Activated CD8-positive, alpha-beta T cell treated with anti-CD3 and anti-CD28 coated beads, Interleukin-2, amount 10 ng/mL, durations not matched to agents 7 days and 5 days (primary cell): ENCODE measurements around the gene FUT3. TPM values are rescaled to one million over a fixed set of nuclear protein-coding genes. Genes with fewer than 3 reads are reported as not detected.

ENCODE experiments used
- ATAC-seq: fragments of 150-1000 bp; cut with Tn5 transposase; one replicate; pipeline ENCODE4 v1.10.0; 2021; ENCODE audit warnings: moderate library complexity
- CTCF ChIA-PET: fragments of 350-600 bp; sonication (Branson Sonifier 250); formaldehyde crosslinking; loops from one replicate; lab custom pipeline; 2021; ENCODE audit warnings: antibody characterized with exemption; lab: Charles Lee
- POLR2A ChIA-PET: fragments of 350-600 bp; sonication (Branson Sonifier 250); formaldehyde crosslinking; loops from one replicate; lab custom pipeline; 2021; ENCODE audit warnings: antibody characterized with exemption; lab: Charles Lee
- DNase-seq: peaks from one replicate; pipeline ENCODE4 v3.0.0-alpha.2; 2020
- H3K27ac Mint-ChIP-seq: one replicate; pipeline ENCODE4 v1.8.0; 2021; ENCODE audit warnings: mild to moderate bottlenecking, mixed read lengths
- H3K27me3 Mint-ChIP-seq: one replicate; pipeline ENCODE4 v1.8.0; 2021; ENCODE audit warnings: low read depth, mixed read lengths
- H3K36me3 Mint-ChIP-seq: one replicate; pipeline ENCODE4 v1.8.0; 2021; ENCODE audit warnings: low read depth, mixed read lengths
- H3K4me1 Mint-ChIP-seq: one replicate; pipeline ENCODE4 v1.8.0; 2021; ENCODE audit warnings: low read depth, mixed read lengths
- H3K4me3 Mint-ChIP-seq: one replicate; pipeline ENCODE4 v1.8.0; 2021; ENCODE audit warnings: mild to moderate bottlenecking, mixed read lengths
- H3K9me3 Mint-ChIP-seq: one replicate; pipeline ENCODE4 v1.8.0; 2022; ENCODE audit warnings: mixed read lengths; ENCODE audit not compliant: insufficient read depth
- total RNA-seq, 2 experiments: library from RNA; stranded (reverse); gene quantifications; one replicate each; pipeline ENCODE4 v1.2.3, GENCODE V29; 2021

Gene FUT3
- total RNA-seq, 2 experiments from 2014 or later, result not detected

DNA sequence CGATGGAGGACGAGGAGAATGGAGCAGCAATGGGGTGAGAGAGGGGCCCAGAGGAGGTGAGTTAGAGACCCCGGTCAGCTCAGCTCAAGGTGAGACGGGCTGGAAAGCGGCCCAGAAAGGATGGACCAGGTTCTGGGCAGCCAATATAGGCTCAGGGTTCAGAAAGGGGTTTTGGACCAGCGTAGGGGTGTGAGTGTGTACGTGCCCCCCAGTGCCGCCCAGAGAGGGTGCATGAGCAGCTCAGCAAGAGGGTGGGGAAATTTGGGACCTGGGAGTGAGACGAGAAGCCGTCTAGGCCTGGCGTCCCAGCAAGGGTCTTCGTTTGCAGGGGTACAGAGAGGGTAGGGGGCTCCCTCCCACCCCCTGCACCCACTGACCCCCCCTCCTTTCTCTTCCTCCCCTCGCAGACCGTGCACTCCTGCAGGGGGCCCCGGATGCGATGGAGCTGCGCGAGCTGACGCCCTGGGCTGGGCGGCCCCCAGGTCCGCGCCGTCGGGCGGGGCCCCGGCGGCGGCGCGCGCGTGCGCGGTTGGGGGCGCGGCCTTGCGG lies 23.8 kb downstream of the FUT3 start:
- no peak for ATAC-seq
- Mint-ChIP-seq H3K9me3 (no peaks in the 10 kb centered on the region), H3K4me3 (peak overlapping the region; percentile 75), H3K36me3 (no peaks in the 10 kb centered on the region), H3K4me1 (peaks cover 15% of the 10 kb centered on the region), H3K27ac (peak overlapping the region; percentile 97), H3K27me3 (no peaks in the 10 kb centered on the region)
- CTCF ChIA-PET, result interaction anchor here (1.0 to 5.3 kb wide), 11 partner anchors 15 to 195 kb away, joined by 3 to 63 read pairs (median 5); partner anchors contain the start of genes CATSPERD, LONP1, NRTN and RPL36
- no peak for DNase-seq
- POLR2A ChIA-PET, result interaction anchor here (0.6 to 2.9 kb wide), 12 partner anchors 12 to 157 kb away, joined by 3 to 53 read pairs (median 6); partner anchors contain the start of genes CATSPERD, DUS3L, FUT6 and LONP1

DNA sequence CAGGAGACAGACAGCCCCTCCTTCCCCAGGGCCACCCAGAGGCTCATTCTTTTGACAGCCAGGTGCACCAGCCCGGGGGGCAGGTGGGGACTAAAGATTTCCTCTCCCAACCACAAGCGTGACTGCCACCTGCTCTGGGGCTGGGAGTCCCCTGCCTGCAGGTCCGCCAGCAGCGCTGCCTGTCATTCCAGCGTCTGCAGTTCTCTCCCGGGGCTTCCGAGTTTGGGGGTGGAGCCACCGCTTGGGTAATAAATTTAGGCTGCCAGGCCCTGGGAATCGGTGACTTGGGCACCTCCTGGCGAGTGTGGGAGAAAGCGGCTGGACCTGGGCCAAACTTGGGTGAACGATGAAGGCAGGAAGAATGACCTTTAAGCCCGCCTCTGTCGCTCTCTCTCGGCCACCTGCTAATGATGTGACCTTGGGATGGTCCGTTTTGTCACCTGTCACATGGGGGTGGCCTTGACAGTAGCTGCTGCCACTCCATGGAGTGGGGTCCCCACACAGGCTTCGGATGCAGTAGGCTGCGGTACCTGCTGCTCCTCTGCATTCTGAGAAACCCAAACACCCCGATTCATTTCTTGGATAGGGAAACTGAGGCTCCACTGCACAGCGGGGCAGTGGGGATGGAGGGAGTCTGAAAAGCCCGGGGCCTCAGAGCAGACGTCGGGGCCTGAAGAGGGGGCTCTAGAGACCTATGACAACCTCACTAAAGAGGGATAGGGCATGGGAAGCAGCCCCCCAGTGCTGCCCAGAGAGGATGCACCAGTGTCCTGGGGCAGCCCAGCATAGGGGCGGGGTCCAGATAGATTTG lies 24.5 kb downstream of the FUT3 start:
- H3K27ac Mint-ChIP-seq, result peak overlapping the region; percentile 97
- H3K9me3 Mint-ChIP-seq, result no peaks in the 10 kb centered on the region
- peak overlapping the region; percentile 75 for H3K4me3 Mint-ChIP-seq
- peaks cover 15% of the 10 kb centered on the region for H3K4me1 Mint-ChIP-seq
- DNase-seq (no peak), ATAC-seq (no peak)
- H3K36me3 Mint-ChIP-seq, result no peaks in the 10 kb centered on the region
- POLR2A ChIA-PET, result interaction anchor here (1.0 to 2.9 kb wide), 3 partner anchors 30 to 77 kb away, joined by 3 to 53 read pairs (median 12); partner anchors contain the start of genes DUS3L, NDUFA11 and VMAC
- CTCF ChIA-PET, result interaction anchor here (5.3 kb wide), 1 partner anchor 23 kb away, joined by 63 read pairs; the partner anchor contains the start of gene NRTN
- no peaks in the 10 kb centered on the region for H3K27me3 Mint-ChIP-seq

- ATAC-seq (no peak), DNase-seq (no peak)
- peaks cover 3% of the 10 kb centered on the region for H3K27me3 Mint-ChIP-seq
- no peak overlapping the region for H3K4me3 Mint-ChIP-seq
- no peaks in the 10 kb centered on the region for H3K9me3 Mint-ChIP-seq
- H3K27ac Mint-ChIP-seq, result no peak overlapping the region
- peaks cover 15% of the 10 kb centered on the region for H3K4me1 Mint-ChIP-seq
- H3K36me3 Mint-ChIP-seq, result no peaks in the 10 kb centered on the region
- ChIA-PET POLR2A (no interaction called here), CTCF (interaction anchor here (2.9 kb wide), 1 partner anchor 21 kb away, joined by 11 read pairs; no protein-coding TSS in a partner anchor)
Measured at GRCh38 chr19:5825178-5825577, 26.1 kb downstream of the FUT3 start.

GRCh38 chr19:5824751-5825150 lies 26.5 kb downstream of the FUT3 start:
- ChIA-PET CTCF (interaction anchor here (2.9 kb wide), 1 partner anchor 21 kb away, joined by 11 read pairs; no protein-coding TSS in a partner anchor), POLR2A (no interaction called here)
- Mint-ChIP-seq H3K4me1 (peaks cover 13% of the 10 kb centered on the region), H3K9me3 (no peaks in the 10 kb centered on the region), H3K36me3 (no peaks in the 10 kb centered on the region), H3K27ac (no peak overlapping the region), H3K27me3 (peaks cover 3% of the 10 kb centered on the region), H3K4me3 (no peak overlapping the region)
- DNase-seq (no peak), ATAC-seq (no peak)

- ATAC-seq (no peak), DNase-seq (no peak)
- H3K36me3 Mint-ChIP-seq, result no peaks in the 10 kb centered on the region
- H3K27ac Mint-ChIP-seq, result no peak overlapping the region
- POLR2A ChIA-PET, result interaction anchor here (0.5 kb wide), 1 partner anchor 95 kb away, joined by 3 read pairs; no protein-coding TSS in a partner anchor
- H3K27me3 Mint-ChIP-seq, result peaks cover 3% of the 10 kb centered on the region
- H3K4me1 Mint-ChIP-seq, result peaks cover 13% of the 10 kb centered on the region
- no peak overlapping the region for H3K4me3 Mint-ChIP-seq
- H3K9me3 Mint-ChIP-seq, result no peaks in the 10 kb centered on the region
- CTCF ChIA-PET, result interaction anchor here (1.2 to 2.9 kb wide), 2 partner anchors 17 to 20 kb away, joined by 3 to 11 read pairs; no protein-coding TSS in a partner anchor
Measured at GRCh38 chr19:5823579-5824281, 27.5 kb downstream of the FUT3 start.

GRCh38 chr19:5822181-5822844 lies 28.9 kb downstream of the FUT3 start:
- no peak for ATAC-seq
- CTCF ChIA-PET, result interaction anchor here (2.9 kb wide), 1 partner anchor 19 kb away, joined by 11 read pairs; no protein-coding TSS in a partner anchor
- POLR2A ChIA-PET, result interaction anchor here (0.6 kb wide), 1 partner anchor 81 kb away, joined by 3 read pairs; no protein-coding TSS in a partner anchor

DNA sequence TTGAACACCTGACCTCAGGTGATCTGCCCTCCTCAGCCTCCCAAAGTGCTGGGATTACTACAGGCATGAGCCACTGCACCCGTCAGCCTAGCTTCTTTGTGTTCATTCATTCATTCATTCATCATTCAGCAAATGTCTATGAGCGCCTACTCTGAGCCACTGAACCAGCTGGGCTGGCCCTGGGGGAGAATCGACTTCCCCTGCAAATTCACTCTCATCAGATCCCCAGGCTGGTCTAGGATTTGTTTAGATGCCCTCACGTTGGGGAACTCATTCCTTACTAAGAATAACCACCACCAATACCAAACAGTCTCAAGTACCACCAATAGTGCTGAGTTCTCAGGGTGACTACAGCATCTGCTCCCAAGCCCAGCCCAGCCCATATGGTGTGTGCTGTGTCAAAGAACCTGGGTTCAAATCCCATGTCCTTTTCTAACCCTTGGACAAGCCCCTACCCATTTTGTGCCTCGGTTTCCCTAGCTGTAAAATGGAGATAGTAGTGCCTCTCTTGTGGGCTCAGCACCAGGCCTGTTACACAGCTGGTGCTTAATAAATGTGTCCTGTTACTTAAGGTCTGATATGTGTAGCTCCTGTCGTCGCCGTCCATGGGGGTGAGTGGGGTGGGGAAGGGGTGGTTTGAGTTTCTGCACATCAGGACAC lies 29.6 kb downstream of the FUT3 start:
- CTCF ChIA-PET, result interaction anchor here (1.8 kb wide), 1 partner anchor 17 kb away, joined by 7 read pairs; the partner anchor contains the start of gene NRTN
- H3K4me3 Mint-ChIP-seq, result no peak overlapping the region

More at GRCh38 chr19:5822181-5822844, 28.9 kb downstream of the FUT3 start:
- Mint-ChIP-seq H3K27me3 (peaks cover 3% of the 10 kb centered on the region), H3K9me3 (no peaks in the 10 kb centered on the region), H3K27ac (no peak overlapping the region), H3K36me3 (no peaks in the 10 kb centered on the region), H3K4me3 (no peak overlapping the region), H3K4me1 (peaks cover 11% of the 10 kb centered on the region)
- DNase-seq, result no peak

GRCh38 chr19:5820785-5821184 lies 30.5 kb downstream of the FUT3 start:
- Mint-ChIP-seq H3K36me3 (no peaks in the 10 kb centered on the region), H3K4me3 (no peak overlapping the region), H3K27ac (no peak overlapping the region), H3K4me1 (no peaks in the 10 kb centered on the region), H3K27me3 (peaks cover 3% of the 10 kb centered on the region), H3K9me3 (no peaks in the 10 kb centered on the region)
- DNase-seq (no peak), ATAC-seq (no peak)
- ChIA-PET CTCF (interaction anchor here (1.8 kb wide), 1 partner anchor 17 kb away, joined by 7 read pairs; the partner anchor contains the start of gene NRTN), POLR2A (interaction anchor here (0.6 kb wide), 1 partner anchor 7 kb away, joined by 3 read pairs; no protein-coding TSS in a partner anchor)

More for the DNA sequence above, 29.6 kb downstream of the FUT3 start:
- POLR2A ChIA-PET, result interaction anchor here (0.6 kb wide), 1 partner anchor 81 kb away, joined by 3 read pairs; no protein-coding TSS in a partner anchor
- H3K27me3 Mint-ChIP-seq, result peaks cover 3% of the 10 kb centered on the region
- DNase-seq (no peak), ATAC-seq (no peak)
- no peak overlapping the region for H3K27ac Mint-ChIP-seq
- no peaks in the 10 kb centered on the region for H3K36me3 Mint-ChIP-seq
- no peaks in the 10 kb centered on the region for H3K9me3 Mint-ChIP-seq
- H3K4me1 Mint-ChIP-seq, result peaks cover 5% of the 10 kb centered on the region

- no peaks in the 10 kb centered on the region for H3K4me1 Mint-ChIP-seq
- ATAC-seq (no peak), DNase-seq (no peak)
- H3K36me3 Mint-ChIP-seq, result no peaks in the 10 kb centered on the region
- H3K27me3 Mint-ChIP-seq, result peaks cover 5% of the 10 kb centered on the region
- ChIA-PET POLR2A (interaction anchor here (1.2 kb wide), 1 partner anchor 10 kb away, joined by 6 read pairs; no protein-coding TSS in a partner anchor), CTCF (no interaction called here)
- no peak overlapping the region for H3K4me3 Mint-ChIP-seq
- no peak overlapping the region for H3K27ac Mint-ChIP-seq
- H3K9me3 Mint-ChIP-seq, result no peaks in the 10 kb centered on the region
Measured at GRCh38 chr19:5818594-5818993, 32.7 kb downstream of the FUT3 start.

DNA sequence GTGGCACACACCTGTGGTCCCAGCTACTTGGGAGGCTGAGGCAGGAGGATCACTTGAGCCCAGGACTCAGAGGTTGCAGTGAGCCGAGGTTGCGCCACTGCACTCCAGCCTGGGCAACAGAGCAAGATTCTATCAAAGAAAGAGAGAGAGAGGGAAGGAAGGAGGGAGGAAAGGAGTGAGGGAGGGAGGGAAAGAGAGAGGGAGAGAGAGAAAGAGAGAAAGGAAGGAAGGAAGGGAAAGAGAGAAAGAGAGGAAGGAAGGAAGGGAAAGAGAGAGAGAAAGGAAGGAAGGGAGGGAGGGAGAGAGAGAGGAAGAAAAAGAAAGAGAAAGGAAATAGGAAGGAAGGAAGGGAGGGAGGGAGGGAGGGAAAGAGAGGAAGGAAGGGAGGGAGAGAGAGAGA lies 34.0 kb downstream of the FUT3 start:
- POLR2A ChIA-PET, result interaction anchor here (0.6 kb wide), 1 partner anchor 368 kb away, joined by 3 read pairs; no protein-coding TSS in a partner anchor
- DNase-seq, result no peak

More for the DNA sequence above, 34.0 kb downstream of the FUT3 start:
- no peak for ATAC-seq
- Mint-ChIP-seq H3K4me1 (no peaks in the 10 kb centered on the region), H3K27ac (no peak overlapping the region), H3K9me3 (no peaks in the 10 kb centered on the region), H3K36me3 (no peaks in the 10 kb centered on the region), H3K27me3 (peaks cover 5% of the 10 kb centered on the region), H3K4me3 (no peak overlapping the region)
- CTCF ChIA-PET, result no interaction called here
